ENCODE results near the gene EDN2.

EDN2 gene

DNA sequence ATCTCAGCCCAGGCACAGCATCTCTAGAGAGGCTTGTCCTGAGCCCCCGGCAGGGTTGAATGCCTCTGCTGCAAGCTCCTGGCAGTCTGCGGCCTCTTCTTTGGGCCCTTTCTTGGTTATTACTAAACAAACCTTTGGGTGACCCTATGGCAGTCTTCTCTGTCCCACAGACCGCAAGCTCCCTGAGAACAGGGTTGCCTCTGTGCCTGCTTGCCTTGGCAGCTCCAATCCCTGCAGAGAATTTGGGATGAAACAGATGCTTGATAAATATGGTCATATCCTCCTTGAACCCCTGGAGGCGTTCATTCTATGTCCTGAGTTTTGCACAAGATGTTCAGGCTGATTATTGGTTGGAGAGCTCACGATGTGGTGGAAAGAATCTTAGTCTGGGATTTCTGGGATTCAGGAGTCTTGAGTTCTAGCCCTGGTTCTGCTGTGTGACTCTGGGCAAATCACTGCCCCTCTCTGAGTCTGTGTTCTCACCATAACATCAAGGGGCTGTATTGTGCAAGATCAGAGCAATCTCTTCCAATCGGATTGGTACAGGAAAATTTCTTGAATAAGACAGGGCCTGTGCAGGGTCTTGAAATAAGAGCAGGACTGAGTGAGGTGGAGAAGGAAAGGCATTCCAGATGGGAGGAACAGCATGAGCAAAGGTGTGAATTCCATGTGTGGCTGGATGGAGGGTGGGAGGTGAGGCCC is 49.6 kb downstream of the EDN2 start:
- no peak for FAIRE-seq

DNA sequence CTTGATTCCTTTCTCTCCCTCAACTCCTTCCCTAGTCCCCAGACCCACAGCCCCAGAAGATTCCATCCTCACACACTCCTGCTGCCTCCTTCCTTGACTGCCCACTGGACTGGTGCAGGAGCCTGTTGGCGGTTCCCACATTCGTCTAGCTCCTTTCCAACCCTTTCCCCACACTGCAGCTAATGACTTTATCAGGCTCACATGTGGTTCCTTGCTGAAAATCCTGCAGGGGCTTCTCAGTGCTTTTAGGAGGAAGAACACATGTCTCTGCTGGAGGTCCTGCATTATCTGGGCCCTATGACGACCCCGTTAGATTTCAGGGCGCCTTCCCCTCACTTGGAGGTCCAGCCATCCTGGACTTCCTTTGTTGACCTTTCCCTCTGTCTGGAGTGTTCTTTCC is 50.2 kb downstream of the EDN2 start:
- no peak for FAIRE-seq

DNA sequence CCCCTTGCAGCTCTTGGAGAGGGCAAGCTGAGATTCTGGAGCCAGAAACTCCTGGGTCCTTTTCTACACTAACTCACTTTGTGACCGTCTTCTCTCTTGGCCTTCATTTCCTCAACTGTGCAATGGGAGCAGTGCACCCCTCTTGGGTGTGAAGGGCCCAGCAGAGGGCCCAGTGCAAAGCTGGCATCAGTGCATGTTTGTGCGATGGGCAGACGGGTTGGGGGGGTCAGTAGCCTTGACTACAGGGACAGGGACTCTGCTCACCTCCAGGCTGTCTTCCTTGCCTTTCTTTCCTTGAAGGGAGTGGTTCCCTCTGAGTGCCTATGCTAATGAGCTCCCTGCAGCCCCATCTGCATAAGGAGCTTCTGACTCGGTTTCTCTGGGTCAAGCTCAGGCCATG is 51.0 kb downstream of the EDN2 start:
- no peak for FAIRE-seq

- FAIRE-seq, result no peak
Observed at GRCh38 chr1:41432481-41433280, 51.8 kb downstream of the EDN2 start.

- FAIRE-seq, result no peak
Observed at GRCh38 chr1:41431490-41432350, 52.8 kb downstream of the EDN2 start.

DNA sequence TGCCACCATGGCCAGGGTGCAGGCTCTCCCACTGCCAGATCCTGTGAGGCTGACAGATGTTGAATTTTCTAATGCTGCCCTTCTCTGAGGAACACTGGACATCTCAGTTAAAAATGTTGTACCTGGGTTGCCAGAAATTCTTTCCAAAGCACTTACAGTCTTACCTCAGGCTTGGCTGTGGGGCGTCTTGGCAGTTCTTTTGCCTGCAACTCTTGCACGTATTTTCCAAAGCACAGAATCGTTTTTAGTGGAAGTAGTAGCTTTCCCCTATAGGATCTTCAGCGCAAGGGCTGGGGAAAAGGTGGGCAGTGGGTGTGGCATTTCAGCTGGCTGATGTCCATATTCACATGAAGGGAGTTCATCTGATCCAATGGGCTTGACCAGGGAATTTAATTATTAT is 53.9 kb downstream of the EDN2 start:
- no peak for FAIRE-seq

DNA sequence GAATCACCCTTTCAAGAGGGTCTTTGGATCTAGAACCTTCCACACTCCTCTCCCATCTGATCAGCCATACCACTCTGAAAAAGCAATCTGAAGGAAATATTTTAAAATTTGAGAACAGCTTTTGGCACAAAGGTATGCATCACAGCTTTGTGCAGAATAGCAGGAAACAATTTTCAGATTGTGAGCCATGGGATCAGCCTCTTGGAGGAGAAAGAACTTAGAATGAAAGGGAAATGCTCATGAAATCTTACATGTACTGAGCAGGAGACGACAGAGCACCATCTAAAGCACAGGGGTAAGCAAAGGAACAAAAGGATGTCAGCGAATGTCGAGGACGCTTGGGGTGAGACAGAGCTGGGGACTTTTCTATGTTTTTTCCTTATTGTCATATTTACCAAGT is 54.4 kb downstream of the EDN2 start:
- no peak for FAIRE-seq

DNA sequence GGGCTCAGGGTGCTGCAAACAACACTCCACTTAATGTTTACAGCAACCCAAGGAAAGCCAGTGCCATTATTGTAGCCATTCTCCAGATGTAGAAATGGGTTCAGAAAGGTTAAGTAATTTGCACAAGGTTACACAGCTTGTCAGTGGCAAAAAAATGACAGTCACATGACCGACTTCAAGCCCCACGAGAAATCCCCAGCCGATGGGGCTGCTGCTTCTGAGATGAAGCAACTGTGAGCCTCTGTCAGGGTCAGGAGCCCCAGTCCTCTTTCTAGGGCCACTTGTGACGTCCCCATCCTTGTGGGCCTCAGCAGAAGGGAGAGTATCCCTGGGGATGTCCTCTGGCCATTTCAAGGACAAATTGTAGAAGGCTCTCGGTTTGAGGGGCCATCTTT is 54.8 kb downstream of the EDN2 start:
- no peak for FAIRE-seq

All from islet of Langerhans (tissue), 1 donor.